Neuronal stem cell (in vitro differentiated cells): ENCODE measurements around the gene OCA2.

Experiments used
- DNase-seq: peaks from one replicate; pipeline ENCODE4 v3.0.0-alpha.2; 2013; ENCODE audit warnings: low spot score
- H2AFZ ChIP-seq: one replicate; pipeline ENCODE4 v1.6.1; 2013; ENCODE audit warnings: mild to moderate bottlenecking, low read length, inconsistent platforms
- H2AK5ac ChIP-seq: 2 replicates; pipeline ENCODE4 v1.6.1; 2013; ENCODE audit warnings: low read depth, mild to moderate bottlenecking, inconsistent platforms, low read length, moderate library complexity, mixed read lengths
- H2BK120ac ChIP-seq: 2 replicates; pipeline ENCODE4 v1.6.1; 2013; ENCODE audit warnings: low read depth, mild to moderate bottlenecking, inconsistent platforms, low read length, moderate library complexity, mixed read lengths
- H2BK12ac ChIP-seq: one replicate; pipeline ENCODE4 v1.6.1; 2013; ENCODE audit warnings: low read length, inconsistent platforms
- H2BK15ac ChIP-seq: 2 replicates; pipeline ENCODE4 v1.6.1; 2013; ENCODE audit warnings: mild to moderate bottlenecking, low read length, inconsistent platforms, mixed read lengths
- H2BK5ac ChIP-seq: one replicate; pipeline ENCODE4 v1.6.1; 2013; ENCODE audit warnings: inconsistent platforms, mild to moderate bottlenecking, low read length, moderate library complexity
- H3K14ac ChIP-seq: one replicate; pipeline ENCODE4 v1.6.1; 2013; ENCODE audit warnings: low read length, inconsistent platforms
- H3K18ac ChIP-seq: 2 replicates; pipeline ENCODE4 v1.6.1; 2013; ENCODE audit warnings: low read length, inconsistent platforms
- H3K23ac ChIP-seq: 2 replicates; pipeline ENCODE4 v1.6.1; 2013; ENCODE audit warnings: low read depth, mild to moderate bottlenecking, mixed read lengths, low read length, inconsistent platforms; ENCODE audit not compliant: poor library complexity
- H3K27ac ChIP-seq: replicated peaks from 3 replicates; pipeline ENCODE4 v1.5.1; 2013; ENCODE audit warnings: low read length, inconsistent platforms
- H3K27me3 ChIP-seq, 3 experiments: 2 replicates each; pipeline ENCODE4 v1.6.1; 2013; ENCODE audit warnings: low read length in 3 of 3, mild to moderate bottlenecking in 2 of 3, inconsistent platforms in 1 of 3, low read depth in 1 of 3, mixed read lengths in 1 of 3, moderate library complexity in 1 of 3; ENCODE audit not compliant: control insufficient read depth in 3 of 3, insufficient read depth in 3 of 3
- H3K36me3 ChIP-seq, 2 donors: replicated peaks in 1 of 2; 2 replicates each; pipeline ENCODE4 v1.6.1; 2013; ENCODE audit warnings: low read length in 2 of 2; ENCODE audit not compliant: control insufficient read depth in 2 of 2, insufficient read depth in 2 of 2
- H3K4ac ChIP-seq: 2 replicates; pipeline ENCODE4 v1.6.1; 2013; ENCODE audit warnings: inconsistent platforms, mild to moderate bottlenecking, low read length, moderate library complexity
- H3K4me1 ChIP-seq, 2 donors: 1 replicate in 1 of 2; 2 replicates in 1 of 2; pipeline ENCODE4 v1.6.1; 2013; ENCODE audit warnings: low read length in 2 of 2, low read depth in 1 of 2; ENCODE audit not compliant: control insufficient read depth in 2 of 2, insufficient read depth in 1 of 2
- H3K4me2 ChIP-seq: one replicate; pipeline ENCODE4 v1.6.1; 2013; ENCODE audit warnings: mild to moderate bottlenecking, low read length, inconsistent platforms; ENCODE audit not compliant: insufficient read depth, poor library complexity, severe bottlenecking
- H3K4me3 ChIP-seq, 2 donors: 2 replicates each; pipeline ENCODE4 v1.5.1; 2013; ENCODE audit warnings: low read length in 2 of 2, mild to moderate bottlenecking in 2 of 2, inconsistent platforms in 1 of 2, moderate library complexity in 1 of 2
- H3K79me1 ChIP-seq: one replicate; pipeline ENCODE4 v1.6.1; 2013; ENCODE audit warnings: low read depth, mild to moderate bottlenecking, inconsistent platforms, low read length, moderate library complexity
- H3K9ac ChIP-seq: one replicate; pipeline ENCODE4 v1.6.1; 2013; ENCODE audit warnings: mild to moderate bottlenecking, low read depth, low read length, inconsistent platforms; ENCODE audit not compliant: poor library complexity
- H3K9me3 ChIP-seq, 2 donors: replicated peaks in 1 of 2; 2 replicates each; pipeline versions ENCODE3 to v1.6.1; 2013; ENCODE audit warnings: low read length in 2 of 2, mild to moderate bottlenecking in 2 of 2, inconsistent platforms in 1 of 2, low read depth in 1 of 2, mixed read lengths in 1 of 2, moderate library complexity in 1 of 2; ENCODE audit not compliant: control insufficient read depth in 2 of 2, insufficient read depth in 1 of 2
- H4K8ac ChIP-seq: one replicate; pipeline ENCODE4 v1.6.1; 2013; ENCODE audit warnings: low read depth, mild to moderate bottlenecking, inconsistent platforms, low read length, moderate library complexity
- H4K91ac ChIP-seq: one replicate; pipeline ENCODE4 v1.6.1; 2013; ENCODE audit warnings: low read length, low read depth, mild to moderate bottlenecking, inconsistent platforms; ENCODE audit not compliant: poor library complexity
- WGBS, 2 donors: extraction: QIAGEN DNeasy Blood & Tissue Kit; methylation state at CpG; one replicate each; pipeline ENCODE4 v1.1.7; 2013; ENCODE audit warnings: missing lambda C conversion rate in 2 of 2, mixed read lengths in 1 of 2; ENCODE audit not compliant: insufficient read length in 2 of 2, insufficient replicate concordance in 1 of 2; ENCODE audit errors: extremely low coverage in 2 of 2; 5-methylcytosine and 5-hydroxymethylcytosine counted together

OCA2 gene

GRCh38 chr15:27897481-27897880 is 201.6 kb downstream of the OCA2 start:
- Histone ChIP-seq H2AFZ (no peak overlapping the region), H3K79me1 (no peaks in the 10 kb centered on the region), H4K8ac (no peak overlapping the region), H4K91ac (no peak overlapping the region), H3K27ac (no peak overlapping the region), H2AK5ac (no peak overlapping the region), H3K9me3 (peaks cover 0 to 6% of the 10 kb centered on the region in 2 donors), H3K23ac (no peak overlapping the region), H3K27me3 (no peaks in the 10 kb centered on the region), H3K18ac (no peak overlapping the region), H2BK5ac (no peak overlapping the region), H2BK12ac (no peak overlapping the region), H3K4me2 (no peak overlapping the region), H3K4ac (no peak overlapping the region), H2BK120ac (no peak overlapping the region), H3K4me1 (peaks cover 0 to 2% of the 10 kb centered on the region in 2 donors), H3K9ac (no peak overlapping the region), H3K14ac (no peak overlapping the region), H3K4me3 (no peak overlapping the region), H3K36me3 (no peaks in the 10 kb centered on the region), H2BK15ac (no peak overlapping the region)
- no CpG with 5 or more reads among the region's 9 CpGs for WGBS, 2 donors
- DNase-seq = no peak

- Histone ChIP-seq H2BK5ac (no peak overlapping the region), H2AFZ (no peak overlapping the region), H3K23ac (no peak overlapping the region), H3K79me1 (no peaks in the 10 kb centered on the region), H4K91ac (no peak overlapping the region), H3K36me3 (no peaks in the 10 kb centered on the region), H2BK120ac (no peak overlapping the region), H3K4me1 (no peaks in the 10 kb centered on the region), H3K9ac (no peak overlapping the region), H3K18ac (no peak overlapping the region), H3K27ac (no peak overlapping the region), H3K4me3 (no peak overlapping the region), H3K27me3 (no peaks in the 10 kb centered on the region), H4K8ac (no peak overlapping the region), H2AK5ac (no peak overlapping the region), H3K14ac (no peak overlapping the region), H2BK15ac (no peak overlapping the region), H3K4me2 (no peak overlapping the region), H2BK12ac (no peak overlapping the region), H3K4ac (no peak overlapping the region), H3K9me3 (peaks cover 0 to 6% of the 10 kb centered on the region in 2 donors)
- no peak for DNase-seq
- no CpG with 5 or more reads among the region's 1 CpG for WGBS, 2 donors
These were observed 204.5 kb downstream of the OCA2 start for GRCh38 chr15:27894645-27895044.

DNA sequence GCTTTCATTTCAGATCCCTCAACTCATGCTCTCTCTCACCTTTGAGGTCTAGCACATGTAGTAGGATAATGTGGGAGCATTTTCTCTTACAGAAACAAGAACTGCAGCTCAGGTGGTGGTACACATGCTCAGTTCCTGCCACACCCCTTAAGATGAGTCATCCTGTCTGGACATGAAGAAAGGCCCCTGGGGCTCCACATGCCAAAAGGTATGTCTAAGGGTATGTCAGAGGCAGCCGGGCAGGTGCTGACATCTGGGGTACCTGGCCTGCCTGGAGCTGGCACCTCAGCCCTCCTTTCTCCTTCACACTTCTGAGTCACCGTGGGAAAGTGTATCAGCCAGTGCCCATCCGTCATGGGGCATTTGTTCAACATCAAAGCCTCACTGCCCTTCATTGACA is 209.9 kb downstream of the OCA2 start:
- H3K9ac ChIP-seq = no peak overlapping the region
- H3K4me3 ChIP-seq = no peak overlapping the region
- H2BK5ac ChIP-seq = no peak overlapping the region
- DNase-seq = no peak
- no peak overlapping the region for H4K8ac ChIP-seq
- H3K4ac ChIP-seq = no peak overlapping the region
- H2BK15ac ChIP-seq = no peak overlapping the region
- H3K9me3 ChIP-seq = peaks cover 0 to 1% of the 10 kb centered on the region in 2 donors
- no peak overlapping the region for H2AK5ac ChIP-seq
- WGBS, 2 donors = no CpG with 5 or more reads among the region's 3 CpGs
- H3K27ac ChIP-seq = no peak overlapping the region
- H2AFZ ChIP-seq = no peak overlapping the region
- no peaks in the 10 kb centered on the region for H3K4me1 ChIP-seq
- no peak overlapping the region for H3K4me2 ChIP-seq
- no peak overlapping the region for H4K91ac ChIP-seq
- H3K23ac ChIP-seq = no peak overlapping the region
- no peaks in the 10 kb centered on the region for H3K36me3 ChIP-seq
- no peaks in the 10 kb centered on the region for H3K79me1 ChIP-seq
- no peak overlapping the region for H3K18ac ChIP-seq
- no peaks in the 10 kb centered on the region for H3K27me3 ChIP-seq
- no peak overlapping the region for H3K14ac ChIP-seq
- H2BK120ac ChIP-seq = no peak overlapping the region
- no peak overlapping the region for H2BK12ac ChIP-seq

GRCh38 chr15:27885201-27885600 is 213.9 kb downstream of the OCA2 start:
- H2AFZ ChIP-seq = no peak overlapping the region
- DNase-seq = no peak
- no peak overlapping the region for H2BK5ac ChIP-seq
- no peaks in the 10 kb centered on the region for H3K4me1 ChIP-seq
- no peak overlapping the region for H3K18ac ChIP-seq
- no peak overlapping the region for H3K4ac ChIP-seq
- H3K27ac ChIP-seq = no peak overlapping the region
- H3K27me3 ChIP-seq = no peaks in the 10 kb centered on the region
- H4K91ac ChIP-seq = no peak overlapping the region
- H3K4me3 ChIP-seq = no peak overlapping the region
- no peak overlapping the region for H2BK15ac ChIP-seq
- H2AK5ac ChIP-seq = no peak overlapping the region
- H3K4me2 ChIP-seq = no peak overlapping the region
- H3K23ac ChIP-seq = no peak overlapping the region
- no peak overlapping the region for H4K8ac ChIP-seq
- no peaks in the 10 kb centered on the region for H3K79me1 ChIP-seq
- no peak overlapping the region for H2BK120ac ChIP-seq
- no peak overlapping the region for H3K14ac ChIP-seq
- H3K9me3 ChIP-seq = peaks cover 0 to 4% of the 10 kb centered on the region in 2 donors
- no peak overlapping the region for H3K9ac ChIP-seq
- no peaks in the 10 kb centered on the region for H3K36me3 ChIP-seq
- no peak overlapping the region for H2BK12ac ChIP-seq
